ENCODE measurements around the gene GPC5.

- no peak for TF ChIP-seq SUZ12 (IDR thresholded peaks at IDR 0.05; ENCODE audit: extremely low read depth, insufficient read depth, insufficient read length)
- TF ChIP-seq ZNF274 (IDR thresholded peaks at IDR 0.05; ENCODE audit: low read depth, low read length) = no peak
- no peak for TF ChIP-seq YY1 (IDR thresholded peaks at IDR 0.05; ENCODE audit: insufficient read depth, insufficient read length)
Measured at GRCh38 chr13:91722267-91722884, 324.0 kb downstream of the GPC5 start.
